ENCODE results near the gene RPS6KA2.

The RPS6KA2 gene

DNA sequence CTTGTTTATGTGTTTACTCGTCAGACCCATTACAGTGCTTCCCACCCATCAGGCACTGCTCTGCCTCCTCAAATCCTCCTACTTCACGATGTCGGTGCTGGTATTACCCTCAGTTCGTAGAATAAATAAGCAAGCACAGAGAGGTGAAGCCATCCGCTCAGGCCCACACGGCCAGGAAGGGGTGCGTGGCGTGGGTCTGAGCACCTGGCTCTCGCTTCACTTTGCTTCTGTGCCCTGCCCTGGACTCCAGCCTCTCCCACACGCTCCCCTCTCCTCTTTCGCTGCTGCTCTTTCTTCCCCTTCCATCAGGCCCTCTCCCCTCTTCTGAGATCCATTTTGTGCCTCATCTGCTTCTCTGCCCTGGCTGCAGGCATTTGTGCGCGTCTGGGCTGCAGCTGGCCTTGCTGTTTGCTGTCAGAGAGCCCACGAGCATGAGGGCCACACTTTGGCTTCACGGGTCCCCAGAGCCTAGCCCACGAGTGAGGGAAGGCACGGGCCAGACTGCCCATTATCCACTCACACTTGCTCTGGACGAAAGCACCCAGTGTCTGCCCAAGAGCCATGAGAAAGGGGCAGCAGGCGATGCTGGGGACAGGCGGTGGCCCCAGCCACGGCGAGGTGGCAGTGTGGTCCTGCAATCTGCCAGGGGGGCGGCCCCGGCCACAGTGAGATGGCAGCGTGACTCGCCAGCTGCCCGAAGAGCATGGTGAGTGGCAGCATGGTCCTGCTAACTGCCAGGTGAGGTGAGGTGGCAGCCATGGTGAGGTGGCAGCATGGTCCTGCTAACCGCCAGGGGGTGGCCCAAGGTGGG lies 148.1 kb downstream of the RPS6KA2 start:
- TF ChIP-seq EZH2 (IDR thresholded peaks at IDR 0.05) = no peak
- TF ChIP-seq POLR2AphosphoS5 (IDR thresholded peaks at IDR 0.05; ENCODE audit: borderline replicate concordance, low read depth, low read length) = no peak
- Histone ChIP-seq H3K9ac (ENCODE audit: insufficient read length) (no peak overlapping the region), H3K27ac (no peak overlapping the region), H3K9me3 (ENCODE audit: low read depth, low read length) (no peaks in the 10 kb centered on the region), H3K36me3 (ENCODE audit: insufficient read depth, low read length) (no peaks in the 10 kb centered on the region), H3K4me3 (no peak overlapping the region)
- no peak for DNase-seq (ENCODE audit: low read depth, low spot score)

DNA sequence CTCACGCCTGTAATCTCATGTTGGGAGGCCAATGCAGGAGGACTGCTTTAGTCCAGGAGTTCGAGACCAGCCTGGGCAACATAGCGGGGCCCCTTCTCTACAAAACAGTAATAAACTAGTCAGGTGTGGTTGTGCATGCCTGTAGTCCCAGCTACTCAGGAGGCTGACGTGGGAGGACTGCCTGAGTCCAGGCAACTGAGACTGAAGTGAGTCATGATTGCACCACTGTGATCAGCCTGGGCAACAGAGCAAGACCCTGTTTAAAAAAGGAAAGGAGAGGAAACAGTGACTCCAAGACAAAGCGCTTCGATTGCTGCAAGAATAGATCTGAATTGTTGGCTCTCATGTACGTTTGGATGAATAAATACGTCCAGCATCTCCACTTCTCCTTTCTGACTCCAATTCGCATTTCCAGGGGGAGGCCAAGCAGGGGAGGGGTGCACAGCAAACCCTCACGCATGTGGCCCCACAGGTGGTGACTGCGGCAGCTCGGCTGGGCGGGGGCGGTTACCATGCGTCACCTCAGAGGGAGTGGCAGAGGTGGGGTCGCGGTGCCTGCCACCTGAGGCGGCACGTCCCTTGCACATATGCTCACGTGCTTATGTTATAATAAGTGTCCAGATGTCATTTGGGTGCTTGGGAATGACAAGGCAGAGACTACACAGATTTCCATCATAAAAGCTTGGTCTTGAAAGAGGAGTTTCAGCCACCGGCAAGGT lies 149.2 kb downstream of the RPS6KA2 start:
- no peak overlapping the region for H3K9ac ChIP-seq (ENCODE audit: insufficient read length)
- no peak overlapping the region for H3K4me3 ChIP-seq
- TF ChIP-seq EZH2 (IDR thresholded peaks at IDR 0.05) (no peak), FOXP2 (optimal IDR thresholded peaks at IDR 0.05; ENCODE audit: control extremely low read depth, extremely low read length, insufficient read depth) (no peak), POLR2AphosphoS5 (IDR thresholded peaks at IDR 0.05; ENCODE audit: borderline replicate concordance, low read depth, low read length) (no peak)
- no peak overlapping the region for H3K27ac ChIP-seq
- H3K36me3 ChIP-seq (ENCODE audit: insufficient read depth, low read length) = no peaks in the 10 kb centered on the region
- DNase-seq (ENCODE audit: low read depth, low spot score) = no peak
- no peaks in the 10 kb centered on the region for H3K9me3 ChIP-seq (ENCODE audit: low read depth, low read length)

DNA sequence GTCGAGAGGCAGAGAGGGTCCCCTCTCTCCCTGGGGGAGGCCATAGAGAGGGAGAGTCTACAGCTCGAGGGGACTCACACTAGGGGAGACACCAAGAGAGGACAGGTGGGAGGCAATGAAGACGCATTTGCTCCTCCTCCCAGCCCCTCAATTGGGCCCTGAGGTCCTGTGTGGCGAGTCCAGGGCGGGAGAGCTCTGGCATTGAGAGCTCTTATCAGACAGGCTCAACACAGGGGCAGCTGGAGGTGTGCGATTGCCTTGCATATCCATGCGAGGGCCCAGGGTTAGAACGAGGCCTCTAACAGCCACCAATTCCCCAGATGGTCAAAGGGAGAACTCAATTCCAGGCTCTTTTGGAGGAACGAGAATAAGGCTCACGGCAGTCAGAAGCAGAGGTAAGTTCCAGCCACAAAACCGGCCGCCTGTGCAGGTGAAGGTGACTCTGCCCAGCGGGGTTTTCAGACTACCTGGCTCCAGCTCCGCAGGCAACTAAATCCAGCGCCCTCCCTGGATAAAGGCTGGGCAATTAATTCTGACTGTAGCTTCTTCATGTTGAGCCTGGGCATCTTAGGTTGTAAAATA lies 150.3 kb downstream of the RPS6KA2 start:
- Histone ChIP-seq H3K4me3 (no peak overlapping the region), H3K9me3 (ENCODE audit: low read depth, low read length) (no peaks in the 10 kb centered on the region), H3K36me3 (ENCODE audit: insufficient read depth, low read length) (no peaks in the 10 kb centered on the region), H3K27ac (no peak overlapping the region), H3K9ac (ENCODE audit: insufficient read length) (no peak overlapping the region)
- no peak for DNase-seq (ENCODE audit: low read depth, low spot score)
- no peak for TF ChIP-seq POLR2AphosphoS5 (IDR thresholded peaks at IDR 0.05; ENCODE audit: borderline replicate concordance, low read depth, low read length)

DNA sequence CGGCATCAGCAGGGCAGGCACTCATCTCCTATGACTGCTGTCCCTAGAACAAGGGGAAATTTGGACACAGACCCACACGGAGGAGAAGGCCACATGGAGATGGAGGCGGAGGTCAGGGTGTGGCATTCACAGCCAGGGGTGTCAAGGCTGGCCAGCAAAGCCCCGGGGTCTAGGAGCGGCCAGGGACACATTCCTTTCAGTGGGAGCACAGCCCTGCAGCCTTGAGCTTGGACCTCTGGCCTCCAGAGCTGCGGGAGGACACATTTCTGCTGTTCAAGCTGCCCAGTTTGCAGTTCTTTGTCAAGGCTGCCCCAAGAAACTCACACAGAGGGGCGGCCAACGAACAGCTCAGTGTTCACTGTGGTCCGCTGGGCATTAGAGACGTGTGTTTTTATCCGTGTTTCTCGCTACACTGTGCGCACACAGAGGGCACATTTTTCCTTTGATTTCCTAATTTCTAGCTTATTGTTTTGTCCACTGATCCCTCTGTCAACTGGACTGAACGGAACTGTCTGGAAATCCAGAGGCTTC lies 150.9 kb downstream of the RPS6KA2 start:
- Histone ChIP-seq H3K27ac (no peak overlapping the region), H3K9ac (ENCODE audit: insufficient read length) (no peak overlapping the region), H3K36me3 (ENCODE audit: insufficient read depth, low read length) (no peaks in the 10 kb centered on the region), H3K4me3 (no peak overlapping the region), H3K9me3 (ENCODE audit: low read depth, low read length) (no peaks in the 10 kb centered on the region)
- no peak for TF ChIP-seq FOXP2 (optimal IDR thresholded peaks at IDR 0.05; ENCODE audit: control extremely low read depth, extremely low read length, insufficient read depth)
- TF ChIP-seq EZH2 (IDR thresholded peaks at IDR 0.05) = no peak
- TF ChIP-seq POLR2AphosphoS5 (IDR thresholded peaks at IDR 0.05; ENCODE audit: borderline replicate concordance, low read depth, low read length) = no peak
- no peak for DNase-seq (ENCODE audit: low read depth, low spot score)

DNA sequence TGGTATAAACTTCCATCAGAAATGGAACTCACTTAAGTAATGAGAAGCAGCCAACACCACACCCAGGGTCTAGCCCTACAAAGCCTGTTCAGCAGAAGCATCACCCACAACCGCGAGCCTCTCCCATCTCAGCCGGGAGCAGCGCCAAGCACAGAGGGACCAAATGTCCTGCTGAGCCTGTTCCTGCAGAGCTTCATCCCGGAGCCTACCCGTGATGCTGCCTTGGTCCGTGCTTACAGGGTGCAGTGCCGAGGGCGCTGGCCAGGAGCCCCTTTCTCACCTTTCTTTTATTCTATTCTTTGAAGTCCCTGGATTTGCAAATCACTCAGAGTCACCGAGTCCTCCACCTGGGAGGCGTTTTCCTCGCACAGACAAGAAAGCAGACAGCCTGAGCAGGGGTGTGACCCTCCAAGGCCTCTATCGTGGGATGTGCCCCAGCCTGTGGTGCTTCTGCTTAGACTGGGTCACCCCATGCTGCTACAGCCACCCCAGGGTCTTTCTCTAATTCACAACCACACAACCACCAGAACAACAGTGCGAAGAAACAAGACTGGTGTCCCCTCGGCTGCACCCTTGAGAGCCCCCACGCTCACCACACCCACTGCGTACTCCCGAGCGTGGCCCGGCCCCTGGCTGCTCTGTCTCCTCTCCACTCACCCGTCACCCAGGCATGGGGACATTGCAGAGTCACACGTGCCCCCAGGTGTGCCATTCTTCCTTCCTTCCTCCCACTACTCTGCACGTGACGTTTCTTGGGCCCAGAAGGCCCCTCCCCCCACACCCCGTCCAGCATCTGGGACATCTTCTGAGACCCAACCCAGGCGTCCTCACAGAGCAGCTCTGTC lies 152.1 kb downstream of the RPS6KA2 start:
- H3K27ac ChIP-seq = no peak overlapping the region
- DNase-seq (ENCODE audit: low read depth, low spot score) = no peak
- H3K9me3 ChIP-seq (ENCODE audit: low read depth, low read length) = no peaks in the 10 kb centered on the region
- no peaks in the 10 kb centered on the region for H3K36me3 ChIP-seq (ENCODE audit: insufficient read depth, low read length)
- no peak overlapping the region for H3K4me3 ChIP-seq
- H3K9ac ChIP-seq (ENCODE audit: insufficient read length) = no peak overlapping the region
- TF ChIP-seq FOXP2 (optimal IDR thresholded peaks at IDR 0.05; ENCODE audit: control extremely low read depth, extremely low read length, insufficient read depth) (no peak), EZH2 (IDR thresholded peaks at IDR 0.05) (no peak), POLR2AphosphoS5 (IDR thresholded peaks at IDR 0.05; ENCODE audit: borderline replicate concordance, low read depth, low read length) (no peak)

DNA sequence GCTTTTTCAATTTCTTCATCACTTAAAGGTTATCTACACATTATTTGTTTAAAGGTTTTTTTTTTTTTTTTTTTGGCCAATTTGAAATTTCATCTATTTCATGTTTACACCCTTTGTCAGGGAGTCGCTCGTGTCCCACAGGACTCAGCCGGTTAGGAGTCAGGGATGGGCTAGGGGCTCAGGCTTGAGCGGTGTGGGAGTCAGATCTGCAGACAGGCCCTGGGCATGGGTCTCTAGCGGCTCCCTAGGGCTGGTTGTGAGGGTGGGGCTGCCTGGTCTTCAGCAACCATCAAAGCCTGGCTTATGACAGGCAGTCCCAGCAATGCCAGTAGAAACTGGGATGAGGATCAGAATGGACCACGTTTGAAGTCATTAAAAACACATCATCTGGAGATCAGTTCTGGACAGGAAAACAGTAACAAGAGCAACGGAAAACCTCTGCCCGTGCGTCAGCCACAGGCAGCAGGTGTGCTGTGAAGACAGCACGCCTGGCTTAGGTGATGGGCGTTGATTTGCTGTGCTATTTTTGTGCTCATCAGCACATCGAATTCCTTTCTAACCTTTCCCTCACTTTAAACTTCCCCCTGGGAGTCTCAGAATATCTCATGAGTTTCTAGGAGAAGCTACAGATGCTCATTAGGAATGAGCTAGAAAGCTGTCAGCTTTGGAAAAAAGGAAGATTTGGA lies 153.0 kb downstream of the RPS6KA2 start:
- no peaks in the 10 kb centered on the region for H3K36me3 ChIP-seq (ENCODE audit: insufficient read depth, low read length)
- H3K4me3 ChIP-seq = no peak overlapping the region
- no peak for DNase-seq (ENCODE audit: low read depth, low spot score)
- no peak for TF ChIP-seq FOXP2 (optimal IDR thresholded peaks at IDR 0.05; ENCODE audit: control extremely low read depth, extremely low read length, insufficient read depth)
- TF ChIP-seq EZH2 (IDR thresholded peaks at IDR 0.05) = no peak
- TF ChIP-seq POLR2AphosphoS5 (IDR thresholded peaks at IDR 0.05; ENCODE audit: borderline replicate concordance, low read depth, low read length) = no peak
- H3K27ac ChIP-seq = no peak overlapping the region
- no peak overlapping the region for H3K9ac ChIP-seq (ENCODE audit: insufficient read length)
- no peaks in the 10 kb centered on the region for H3K9me3 ChIP-seq (ENCODE audit: low read depth, low read length)

DNA sequence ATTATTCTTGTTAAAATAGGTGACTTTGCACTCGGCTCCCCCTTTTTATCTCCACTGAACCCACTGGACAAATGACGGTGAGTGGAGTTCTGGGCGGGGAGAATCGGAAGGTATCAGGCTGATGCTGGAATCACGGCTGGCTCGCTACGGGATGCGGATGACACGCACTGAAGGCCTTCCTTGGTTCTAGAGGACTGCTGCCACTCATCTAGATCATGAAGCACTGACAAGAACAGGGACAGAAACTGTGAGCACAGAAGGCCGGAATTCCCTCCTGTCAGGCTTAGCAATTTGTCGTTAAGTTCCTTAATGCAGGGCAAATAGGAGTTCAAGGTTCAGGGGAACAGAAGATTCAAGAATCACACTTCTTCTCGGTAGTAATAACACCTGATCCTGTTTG lies 154.4 kb downstream of the RPS6KA2 start:
- no peak overlapping the region for H3K27ac ChIP-seq
- H3K4me3 ChIP-seq = no peak overlapping the region
- H3K9me3 ChIP-seq (ENCODE audit: low read depth, low read length) = no peaks in the 10 kb centered on the region
- no peak overlapping the region for H3K9ac ChIP-seq (ENCODE audit: insufficient read length)
- TF ChIP-seq FOXP2 (optimal IDR thresholded peaks at IDR 0.05; ENCODE audit: control extremely low read depth, extremely low read length, insufficient read depth) (no peak), EZH2 (IDR thresholded peaks at IDR 0.05) (no peak), POLR2AphosphoS5 (IDR thresholded peaks at IDR 0.05; ENCODE audit: borderline replicate concordance, low read depth, low read length) (no peak)
- no peak for DNase-seq (ENCODE audit: low read depth, low spot score)
- H3K36me3 ChIP-seq (ENCODE audit: insufficient read depth, low read length) = no peaks in the 10 kb centered on the region

All from SK-N-MC (cell line).